ENCODE measurements around the gene THSD4.

Gene THSD4

GRCh38 chr15:71603379-71603778, 488.1 kb downstream of the THSD4 start:
- DNase-seq (ENCODE audit: low read depth in 4 of 4, low spot score in 1 of 4): no peak

GRCh38 chr15:71607383-71607782, 492.1 kb downstream of the THSD4 start:
- DNase-seq (ENCODE audit: low read depth in 4 of 4, low spot score in 1 of 4): no peak

GRCh38 chr15:71610728-71611552, 495.7 kb downstream of the THSD4 start:
- DNase-seq (ENCODE audit: low read depth in 4 of 4, low spot score in 1 of 4): no peak

- no peak for DNase-seq (ENCODE audit: low read depth in 4 of 4, low spot score in 1 of 4)
Measured at GRCh38 chr15:71611553-71612396, 496.5 kb downstream of the THSD4 start.

GRCh38 chr15:71612397-71612722, 497.1 kb downstream of the THSD4 start:
- no peak for DNase-seq (ENCODE audit: low read depth in 4 of 4, low spot score in 1 of 4)

DNA sequence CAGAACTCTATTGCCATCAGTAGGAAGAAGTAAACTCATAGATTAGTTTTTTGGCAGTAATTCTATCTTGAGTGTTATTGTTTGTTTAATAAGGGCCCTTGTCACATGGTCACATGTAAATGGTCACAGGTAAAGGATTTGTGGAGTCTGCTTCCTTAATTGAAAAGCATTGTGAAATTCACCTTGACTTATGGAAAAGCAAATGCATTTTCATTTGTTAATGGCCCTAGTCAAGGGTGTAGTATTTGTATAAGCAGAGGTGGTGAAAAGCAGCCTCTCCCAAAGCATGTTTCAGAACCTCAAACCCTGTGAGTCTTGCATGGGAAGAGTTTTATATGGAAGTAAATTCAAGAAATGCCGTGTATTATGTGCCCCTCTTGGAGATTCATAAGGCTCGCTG, 497.6 kb downstream of the THSD4 start:
- DNase-seq (ENCODE audit: low read depth in 4 of 4, low spot score in 1 of 4): no peak

DNA sequence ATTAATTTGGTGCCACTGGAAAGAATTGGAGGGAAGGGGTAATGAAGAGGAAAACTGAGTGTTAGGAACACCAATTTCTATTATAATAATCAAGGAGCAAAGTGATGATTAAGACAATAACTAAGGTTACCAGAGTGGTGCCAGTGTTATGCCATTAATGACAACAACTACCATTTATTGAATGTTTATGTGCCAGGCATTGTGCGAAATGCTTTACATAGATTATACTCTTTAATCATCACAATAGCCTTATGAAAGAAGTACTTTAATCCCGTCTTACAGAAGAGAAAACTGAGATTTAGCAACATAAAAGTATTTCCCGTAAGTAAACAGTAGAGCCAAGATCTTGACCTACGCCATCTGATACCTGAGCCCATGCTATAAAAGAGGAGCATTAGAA, 507.8 kb downstream of the THSD4 start:
- DNase-seq (ENCODE audit: low read depth in 4 of 4, low spot score in 1 of 4): no peak

GRCh38 chr15:71626596-71627088, 511.4 kb downstream of the THSD4 start:
- no peak for DNase-seq (ENCODE audit: low read depth in 4 of 4, low spot score in 1 of 4)

GRCh38 chr15:71627188-71627587, 511.9 kb downstream of the THSD4 start:
- no peak for DNase-seq (ENCODE audit: low read depth in 4 of 4, low spot score in 1 of 4)

DNA sequence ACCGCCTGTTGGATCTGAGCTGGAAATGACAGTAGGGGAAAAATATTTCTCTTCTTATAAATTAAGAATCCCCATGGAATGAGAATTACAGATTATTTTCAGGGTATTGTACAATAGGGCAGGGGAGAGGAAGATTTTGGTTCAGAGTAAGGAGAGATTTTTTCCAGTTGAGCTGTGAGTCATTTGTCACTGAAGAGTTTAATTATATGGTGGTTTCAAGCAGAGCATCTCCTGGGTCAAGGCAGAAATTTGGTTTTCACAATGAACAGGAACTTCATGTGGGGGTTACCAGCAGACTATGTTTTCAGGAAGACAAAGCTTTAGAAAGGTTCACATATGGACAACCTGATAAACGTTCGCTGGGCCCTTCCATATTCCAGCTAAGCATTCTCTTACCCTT, 512.3 kb downstream of the THSD4 start:
- DNase-seq (ENCODE audit: low read depth in 4 of 4, low spot score in 1 of 4): no peak

- DNase-seq (ENCODE audit: low read depth in 4 of 4, low spot score in 1 of 4): no peak
Measured at GRCh38 chr15:71628988-71629770, 513.9 kb downstream of the THSD4 start.

GRCh38 chr15:71629781-71630474, 514.7 kb downstream of the THSD4 start:
- DNase-seq (ENCODE audit: low read depth in 4 of 4, low spot score in 1 of 4): no peak

- no peak for DNase-seq (ENCODE audit: low read depth in 4 of 4, low spot score in 1 of 4)
Measured at GRCh38 chr15:71630475-71630809, 515.2 kb downstream of the THSD4 start.

DNA sequence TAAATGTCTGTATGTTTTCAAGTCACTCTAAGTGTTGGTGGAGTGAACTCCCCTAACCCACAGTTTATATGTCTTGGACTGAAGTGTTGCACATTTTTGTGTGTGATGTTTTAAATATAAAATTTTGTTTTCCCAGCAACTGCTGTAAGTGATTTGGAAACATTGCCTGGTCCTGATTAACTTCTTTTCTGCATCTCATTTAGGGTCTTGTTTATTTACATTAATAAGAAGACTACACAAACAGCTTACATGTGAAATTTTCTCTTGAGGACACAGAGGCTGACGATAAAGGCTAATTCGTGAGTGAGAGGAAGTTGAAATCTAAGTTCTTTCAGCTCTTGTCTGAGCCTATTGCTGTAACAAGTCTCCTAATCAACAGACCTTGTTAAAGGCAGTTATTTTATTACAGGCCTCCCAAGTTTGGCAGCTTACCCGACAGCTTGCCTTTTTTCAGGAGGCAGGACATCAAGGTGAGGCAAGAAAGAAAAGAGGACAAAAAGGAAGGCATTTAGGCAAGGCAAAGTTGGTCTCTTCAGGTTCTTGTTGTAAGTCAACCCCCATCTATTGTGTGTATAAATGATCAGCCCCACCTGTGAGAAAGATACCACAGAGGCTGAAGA, 517.4 kb downstream of the THSD4 start:
- no peak for DNase-seq (ENCODE audit: low read depth in 4 of 4, low spot score in 1 of 4)

DNA sequence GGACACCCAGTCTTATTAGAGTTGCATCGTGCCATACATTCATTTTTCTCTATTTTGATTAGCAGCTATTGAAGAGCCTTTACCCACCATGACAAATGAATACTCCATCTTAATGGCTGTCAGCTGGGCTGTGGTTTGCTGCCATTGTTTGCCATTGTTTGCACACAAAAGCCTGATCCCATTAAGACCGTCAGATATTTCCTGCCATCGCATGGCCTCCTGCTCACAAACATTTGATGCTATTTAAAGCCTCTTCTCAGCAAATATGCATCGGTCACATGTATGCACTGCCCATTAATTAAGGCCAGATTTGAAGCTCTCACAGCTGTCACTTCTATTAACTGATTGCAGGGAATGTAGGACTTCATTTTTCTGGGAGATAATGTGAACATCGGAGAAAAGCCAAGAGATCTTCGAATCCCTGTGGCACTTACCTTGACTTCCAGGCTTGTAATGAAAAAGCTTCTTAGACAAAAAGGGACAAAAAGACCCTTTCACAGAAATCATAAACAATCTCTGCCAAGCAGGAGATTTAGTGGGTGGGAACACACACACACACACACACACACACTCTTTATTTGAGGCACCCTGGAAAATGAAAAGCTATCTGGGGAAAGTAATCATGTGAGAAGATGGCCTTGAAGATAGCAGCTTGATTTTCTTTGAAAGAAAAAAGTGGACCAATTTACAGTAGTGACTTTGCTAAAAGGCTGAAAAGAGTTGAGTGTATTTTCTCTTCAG, 519.7 kb downstream of the THSD4 start:
- no peak for DNase-seq (ENCODE audit: low read depth in 4 of 4, low spot score in 1 of 4)

DNA sequence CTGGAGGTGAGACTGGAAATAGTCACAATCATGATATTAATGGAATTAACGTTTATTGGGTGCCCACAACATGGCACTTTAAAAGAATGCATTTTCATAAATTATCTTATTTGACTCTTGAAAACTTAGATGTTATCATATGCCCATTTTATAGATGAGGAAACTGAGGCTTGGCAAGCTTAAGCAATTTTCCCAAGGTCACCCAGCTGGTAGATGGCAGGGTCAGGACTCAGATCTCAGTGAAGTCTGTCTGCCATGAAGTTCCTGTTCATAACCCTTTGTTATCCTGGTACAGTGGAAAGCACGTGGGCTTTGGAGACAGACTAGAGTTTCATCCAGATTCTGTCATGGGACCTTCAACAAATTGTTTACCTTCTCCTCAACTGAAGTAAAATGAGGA, 520.5 kb downstream of the THSD4 start:
- no peak for DNase-seq (ENCODE audit: low read depth in 4 of 4, low spot score in 1 of 4)

GRCh38 chr15:71638876-71639275, 523.6 kb downstream of the THSD4 start:
- DNase-seq (ENCODE audit: low read depth in 4 of 4, low spot score in 1 of 4): no peak

GRCh38 chr15:71639471-71639870, 524.2 kb downstream of the THSD4 start:
- no peak for DNase-seq (ENCODE audit: low read depth in 4 of 4, low spot score in 1 of 4)

- DNase-seq (ENCODE audit: low read depth in 4 of 4, low spot score in 1 of 4): no peak
Measured at GRCh38 chr15:71643918-71644317, 528.6 kb downstream of the THSD4 start.
